K562 treated with DMSO at 1 percent for 4 hours (cell line): ENCODE data around the gene SPINT3. TPM values are rescaled to one million over a fixed set of nuclear protein-coding genes. Genes with fewer than 3 reads are reported as not detected.

ENCODE experiments used
- total RNA-seq: library from RNA; unstranded; fragments of 300-600 nt; gene quantifications from 2 replicates; pipeline ENCODE4 v1.2.3, GENCODE V29; 2022; ENCODE audit not compliant: insufficient read depth

SPINT3 gene
- not detected in 2 replicates for total RNA-seq

GRCh38 chr20:45515147-45515913 lies at the start of gene SPINT3:
SPINT3 (minus strand) TSS chr20:45515622; CDS start chr20:45515608, 14 bp downstream.

GRCh38 chr20:45547206-45547770 lies 31.9 kb upstream of the SPINT3 start, which contains the start of gene EPPIN:
EPPIN (minus strand) TSS chr20:45547401; CDS start chr20:45547357, 44 bp downstream.

GRCh38 chr20:45539382-45539781 lies 24.0 kb upstream of the SPINT3 start, which contains the start of gene WFDC6:
WFDC6 (minus strand) TSS chr20:45539482; CDS start chr20:45539407, 75 bp downstream.

GRCh38 chr20:45469336-45470261 lies 45.8 kb downstream of the SPINT3 start, which contains the start of gene WFDC2:
WFDC2 (plus strand) TSS chr20:45469753; CDS start chr20:45469782, 29 bp downstream.

Other genes starting within 250 kb of the SPINT3 start
- gene RBPJL, start 208.8 kb downstream of the SPINT3 start, total RNA-seq, result not detected in 2 replicates
- gene MATN4, start 207.3 kb downstream of the SPINT3 start, total RNA-seq, result not detected in 2 replicates
- gene SDC4, start 167.2 kb downstream of the SPINT3 start, total RNA-seq, result 10.1 and 13.5 TPM in 2 replicates
- gene SYS1, start 152.5 kb downstream of the SPINT3 start, total RNA-seq, result 10.9 and 16.0 TPM in 2 replicates
- gene TP53TG5, start 137.3 kb downstream of the SPINT3 start, total RNA-seq, result not detected in 2 replicates
- gene DBNDD2, start 107.3 kb downstream of the SPINT3 start, total RNA-seq, result 66.5 and 84.8 TPM in 2 replicates
- 91.8 and 108 TPM in 2 replicates for gene PIGT, start 99.5 kb downstream of the SPINT3 start, total RNA-seq
- gene WFDC2, start 45.9 kb downstream of the SPINT3 start, total RNA-seq, result not detected in 2 replicates
- gene WFDC6, start 23.9 kb upstream of the SPINT3 start, total RNA-seq, result not detected in 2 replicates
- not detected in 2 replicates for gene EPPIN, start 31.8 kb upstream of the SPINT3 start, total RNA-seq
- gene WFDC8, start 63.7 kb upstream of the SPINT3 start, total RNA-seq, result not detected in 2 replicates
- not detected in 2 replicates for gene WFDC10A, start 114.1 kb upstream of the SPINT3 start, total RNA-seq
- gene WFDC9, start 115.7 kb upstream of the SPINT3 start, total RNA-seq, result not detected in 2 replicates
- gene WFDC11, start 154.6 kb upstream of the SPINT3 start, total RNA-seq, result not detected in 2 replicates
- gene WFDC13, start 186.4 kb upstream of the SPINT3 start, total RNA-seq, result not detected in 2 replicates
- not detected in 2 replicates for gene WFDC10B, start 189.4 kb upstream of the SPINT3 start, total RNA-seq
- gene SPINT4, start 206.7 kb upstream of the SPINT3 start, total RNA-seq, result not detected in 2 replicates